A673 (cell line): ENCODE results near the gene SNX24. TPM values are rescaled to one million over a fixed set of nuclear protein-coding genes. Genes with fewer than 3 reads are reported as not detected.

ENCODE experiments used
- BruUV-seq: library from RNA; stranded (reverse); fragments of 400-500 nt; replicated peaks from 2 replicates; lab custom pipeline; 2021; lab: Mats Ljungman, UMichigan
- CTCF ChIA-PET: fragments of 300-600 bp; sonication (Branson Sonifier 250); formaldehyde crosslinking; loops from one replicate; lab custom pipeline; 2022; ENCODE audit warnings: antibody characterized with exemption; lab: Charles Lee
- POLR2A ChIA-PET: fragments of 300-600 bp; sonication (Branson Sonifier 250); formaldehyde crosslinking; loops from one replicate; lab custom pipeline; 2022; ENCODE audit warnings: antibody characterized with exemption; ENCODE audit not compliant: low non-redundant PET; lab: Charles Lee
- DNase-seq: peaks from one replicate; pipeline ENCODE4 v3.0.0-alpha.2; 2015; ENCODE audit warnings: low spot score
- H3K27ac ChIP-seq: fragments of 200-600 bp; sonication (generic); 2 replicates; pipeline ENCODE4 v1.5.1; 2016; ENCODE audit warnings: mixed run types, low read depth, mild to moderate bottlenecking, mixed read lengths, antibody characterized with exemption, low read length; ENCODE audit not compliant: poor library complexity, severe bottlenecking
- H3K27me3 ChIP-seq: fragments of 200-600 bp; sonication (generic); replicated peaks from 2 replicates; pipeline ENCODE4 v1.6.1; 2017; ENCODE audit warnings: mixed run types, low read depth, mild to moderate bottlenecking, mixed read lengths, antibody characterized with exemption, low read length; ENCODE audit not compliant: insufficient read depth, poor library complexity
- H3K36me3 ChIP-seq: fragments of 200-600 bp; sonication (generic); 2 replicates; pipeline ENCODE4 v1.6.1; 2016; ENCODE audit warnings: mixed run types, mild to moderate bottlenecking, mixed read lengths, antibody characterized with exemption, low read length; ENCODE audit not compliant: insufficient read depth, poor library complexity, severe bottlenecking
- H3K4me1 ChIP-seq: fragments of 200-600 bp; sonication (generic); 2 replicates; pipeline ENCODE4 v1.6.1; 2017; ENCODE audit warnings: mixed run types, mild to moderate bottlenecking, mixed read lengths, antibody characterized with exemption, low read length; ENCODE audit not compliant: insufficient read depth, poor library complexity, severe bottlenecking
- H3K4me3 ChIP-seq: fragments of 200-600 bp; sonication (generic); 2 replicates; pipeline ENCODE4 v1.5.1; 2016; ENCODE audit warnings: low read depth, mixed run types, mild to moderate bottlenecking, mixed read lengths, low read length; ENCODE audit not compliant: poor library complexity, severe bottlenecking
- H3K9me3 ChIP-seq: fragments of 200-600 bp; sonication (generic); 2 replicates; pipeline ENCODE4 v1.6.1; 2016; ENCODE audit warnings: mixed run types, low read depth, mild to moderate bottlenecking, mixed read lengths, antibody characterized with exemption, low read length; ENCODE audit not compliant: poor library complexity, severe bottlenecking
- CTCF ChIP-seq: fragments of 300-800, 200-600 bp; sonication (generic); conservative IDR thresholded peaks from 2 replicates; pipeline ENCODE4 v1.5.1; 2017; ENCODE audit warnings: low read depth, mild to moderate bottlenecking, antibody characterized with exemption, low read length, moderate library complexity, mixed read lengths
- EZH2 ChIP-seq: fragments of 200-600 bp; sonication (generic); IDR thresholded peaks from 2 replicates; pipeline ENCODE4 v1.6.1; 2017; ENCODE audit warnings: borderline replicate concordance, low read depth, mild to moderate bottlenecking, mixed read lengths, antibody characterized with exemption, low read length; ENCODE audit not compliant: poor library complexity, severe bottlenecking
- intact Hi-C: fragments of 100-400 bp; cut with micrococcal nuclease; formaldehyde crosslinking; loops from one replicate; pipeline ENCODE4 v1.10.0; 2022; ENCODE audit not compliant: unreplicated experiment
- total RNA-seq: library from RNA; stranded (reverse); gene quantifications from 2 replicates; pipeline ENCODE4 v1.2.3, GENCODE V29; 2021

SNX24 gene
- total RNA-seq, 1 experiment from 2014 or later, result 13.6 TPM

- POLR2A ChIA-PET, result no interaction called here
- no TSS peak for BruUV-seq
These were observed 19.0 kb downstream of the SNX24 start for GRCh38 chr5:122864400-122864799.

GRCh38 chr5:122864842-122865241 lies 19.4 kb downstream of the SNX24 start:
- H3K36me3 ChIP-seq, result no peaks in the 10 kb centered on the region
- no peak overlapping the region for H3K27ac ChIP-seq
- intact Hi-C loops, result no loop called here
- no peak for TF ChIP-seq EZH2
- TF ChIP-seq CTCF, result no peak
- peaks cover 2% of the 10 kb centered on the region for H3K4me1 ChIP-seq
- no peak for DNase-seq
- H3K4me3 ChIP-seq, result no peak overlapping the region
- BruUV-seq, result no TSS peak
- ChIA-PET POLR2A (no interaction called here), CTCF (no interaction called here)
- H3K9me3 ChIP-seq, result no peaks in the 10 kb centered on the region
- no peaks in the 10 kb centered on the region for H3K27me3 ChIP-seq

More at GRCh38 chr5:122864400-122864799, 19.0 kb downstream of the SNX24 start:
- H3K36me3 ChIP-seq, result no peaks in the 10 kb centered on the region
- H3K27ac ChIP-seq, result no peak overlapping the region
- intact Hi-C loops, result no loop called here
- DNase-seq, result peak; percentile 4
- TF ChIP-seq EZH2, result no peak
- no peak for TF ChIP-seq CTCF
- CTCF ChIA-PET, result no interaction called here
- no peak overlapping the region for H3K4me3 ChIP-seq
- H3K27me3 ChIP-seq, result no peaks in the 10 kb centered on the region
- no peaks in the 10 kb centered on the region for H3K4me1 ChIP-seq
- no peaks in the 10 kb centered on the region for H3K9me3 ChIP-seq

GRCh38 chr5:122870219-122870856 lies 24.9 kb downstream of the SNX24 start:
- CTCF ChIA-PET, result no interaction called here
- BruUV-seq, result no TSS peak
- no peak for TF ChIP-seq CTCF
- no peak for TF ChIP-seq EZH2

More at GRCh38 chr5:122870219-122870856, 24.9 kb downstream of the SNX24 start:
- Histone ChIP-seq H3K27ac (peak overlapping the region; percentile 0), H3K36me3 (no peaks in the 10 kb centered on the region), H3K4me1 (peaks cover 13% of the 10 kb centered on the region), H3K9me3 (no peaks in the 10 kb centered on the region), H3K4me3 (no peak overlapping the region), H3K27me3 (no peaks in the 10 kb centered on the region)
- peak; percentile 71 for DNase-seq
- intact Hi-C loops, result no loop called here
- POLR2A ChIA-PET, result no interaction called here
